PC-3 (cell line): ENCODE data around the gene GH1.

Experiments used
- CTCF ChIP-seq: fragments of 300-600 bp; sonication (generic); conservative IDR thresholded peaks from 2 replicates; pipeline ENCODE4 v1.5.1; 2017; ENCODE audit warnings: antibody characterized with exemption, low read depth, mild to moderate bottlenecking, low read length
- EZH2phosphoT487 ChIP-seq: fragments of 300-600 bp; sonication (generic); IDR thresholded peaks from 2 replicates; pipeline ENCODE4 v1.6.1; 2018; ENCODE audit warnings: mild to moderate bottlenecking, antibody characterized with exemption, low read length, borderline replicate concordance

GRCh38 chr17:63949576-63950250 is 31.1 kb upstream of the GH1 start:
- TF ChIP-seq CTCF: no peak
- TF ChIP-seq EZH2phosphoT487: no peak
